GM19193 (cell line): Measurements from ENCODE around the gene CDH13.

ENCODE experiments used
- POLR2A ChIP-seq: IDR thresholded peaks from 4 replicates; pipeline ENCODE4 v1.6.1; 2011; ENCODE audit not compliant: insufficient read depth, insufficient read length; ENCODE audit errors: extremely low read depth

Gene CDH13

GRCh38 chr16:83271970-83272575, 645.3 kb downstream of the CDH13 start:
- TF ChIP-seq POLR2A = no peak

- no peak for TF ChIP-seq POLR2A
Observed at GRCh38 chr16:83272843-83273242, 646.1 kb downstream of the CDH13 start.

GRCh38 chr16:83273504-83274173, 646.9 kb downstream of the CDH13 start:
- TF ChIP-seq POLR2A = no peak

- no peak for TF ChIP-seq POLR2A
Observed at GRCh38 chr16:83279251-83279650, 652.5 kb downstream of the CDH13 start.

- no peak for TF ChIP-seq POLR2A
Observed at GRCh38 chr16:83285921-83286320, 659.2 kb downstream of the CDH13 start.

- TF ChIP-seq POLR2A = no peak
Observed at GRCh38 chr16:83296505-83296904, 669.7 kb downstream of the CDH13 start.

GRCh38 chr16:83298541-83298940, 671.8 kb downstream of the CDH13 start:
- TF ChIP-seq POLR2A = no peak

GRCh38 chr16:83300326-83300725, 673.6 kb downstream of the CDH13 start:
- TF ChIP-seq POLR2A = no peak

- TF ChIP-seq POLR2A = no peak
Observed at GRCh38 chr16:83301971-83302370, 675.2 kb downstream of the CDH13 start.

- TF ChIP-seq POLR2A = no peak
Observed at GRCh38 chr16:83302853-83303252, 676.1 kb downstream of the CDH13 start.

- no peak for TF ChIP-seq POLR2A
Observed at GRCh38 chr16:83305092-83305491, 678.3 kb downstream of the CDH13 start.

- TF ChIP-seq POLR2A = no peak
Observed at GRCh38 chr16:83306961-83307593, 680.3 kb downstream of the CDH13 start.

- TF ChIP-seq POLR2A = no peak
Observed at GRCh38 chr16:83307594-83307992, 680.8 kb downstream of the CDH13 start.

- no peak for TF ChIP-seq POLR2A
Observed at GRCh38 chr16:83308414-83308813, 681.6 kb downstream of the CDH13 start.

GRCh38 chr16:83310816-83311215, 684.0 kb downstream of the CDH13 start:
- TF ChIP-seq POLR2A = no peak

GRCh38 chr16:83312015-83312717, 685.4 kb downstream of the CDH13 start:
- TF ChIP-seq POLR2A = no peak

GRCh38 chr16:83312718-83313245, 686.0 kb downstream of the CDH13 start:
- no peak for TF ChIP-seq POLR2A
